ENCODE measurements around the gene DIP2C. TPM values are rescaled to one million over a fixed set of nuclear protein-coding genes. Genes with fewer than 3 reads are reported as not detected.
"Not testable (repeated sequence)": the region's sequence is repeated elsewhere in the genome, so short reads cannot be mapped to it uniquely, and the experiment has no call there.

The DIP2C gene
- total RNA-seq, 1 donor from 2014 or later = 30.8 TPM

DNA sequence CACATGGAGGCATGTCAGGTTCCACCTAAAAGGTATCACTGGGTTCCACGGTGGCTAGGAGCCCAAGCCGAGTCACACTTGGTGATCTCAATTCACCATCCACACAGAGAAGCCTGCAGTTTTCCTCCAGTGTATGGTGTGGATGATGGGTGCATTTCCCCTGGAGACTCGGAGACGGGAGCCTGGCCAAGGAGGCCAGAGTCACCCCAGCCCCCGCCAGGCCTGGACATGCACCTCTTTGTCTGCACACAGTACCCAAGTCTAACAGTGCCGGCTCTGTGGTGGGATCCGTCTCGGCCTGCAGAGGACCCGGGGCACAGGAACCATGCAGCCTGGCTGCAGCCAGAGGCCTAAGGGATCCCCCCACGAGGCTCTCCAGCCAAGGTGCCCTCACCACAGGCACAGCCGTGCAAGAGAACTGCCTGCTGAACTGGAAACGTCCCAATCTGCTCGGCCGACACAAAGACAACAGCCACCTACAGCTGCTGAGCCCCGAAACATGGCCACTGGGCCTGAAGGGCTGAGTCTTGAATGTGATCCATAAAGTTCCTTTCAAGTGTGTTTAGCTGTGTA, 75.2 kb downstream of the DIP2C start:
- Histone ChIP-seq H3K27me3 (ENCODE audit: low read depth) (no peaks in the 10 kb centered on the region), H3K4me3 (no peak overlapping the region), H3K4me1 (peaks cover 83% of the 10 kb centered on the region), H3K36me3 (no peaks in the 10 kb centered on the region), H3K9me3 (replicated peaks) (no peaks in the 10 kb centered on the region), H3K27ac (replicated peaks) (peak overlapping the region; percentile 72)
- TF ChIP-seq, protein P1, sequence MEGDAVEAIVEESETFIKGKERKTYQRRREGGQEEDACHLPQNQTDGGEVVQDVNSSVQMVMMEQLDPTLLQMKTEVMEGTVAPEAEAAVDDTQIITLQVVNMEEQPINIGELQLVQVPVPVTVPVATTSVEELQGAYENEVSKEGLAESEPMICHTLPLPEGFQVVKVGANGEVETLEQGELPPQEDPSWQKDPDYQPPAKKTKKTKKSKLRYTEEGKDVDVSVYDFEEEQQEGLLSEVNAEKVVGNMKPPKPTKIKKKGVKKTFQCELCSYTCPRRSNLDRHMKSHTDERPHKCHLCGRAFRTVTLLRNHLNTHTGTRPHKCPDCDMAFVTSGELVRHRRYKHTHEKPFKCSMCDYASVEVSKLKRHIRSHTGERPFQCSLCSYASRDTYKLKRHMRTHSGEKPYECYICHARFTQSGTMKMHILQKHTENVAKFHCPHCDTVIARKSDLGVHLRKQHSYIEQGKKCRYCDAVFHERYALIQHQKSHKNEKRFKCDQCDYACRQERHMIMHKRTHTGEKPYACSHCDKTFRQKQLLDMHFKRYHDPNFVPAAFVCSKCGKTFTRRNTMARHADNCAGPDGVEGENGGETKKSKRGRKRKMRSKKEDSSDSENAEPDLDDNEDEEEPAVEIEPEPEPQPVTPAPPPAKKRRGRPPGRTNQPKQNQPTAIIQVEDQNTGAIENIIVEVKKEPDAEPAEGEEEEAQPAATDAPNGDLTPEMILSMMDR (IDR thresholded peaks at IDR 0.05; ENCODE audit: borderline replicate concordance) = no peak
- DNase-seq = no peak
- intact Hi-C loops (cut with micrococcal nuclease) = loop anchor here (10.0 kb wide), 1 partner anchor 61 kb away; no protein-coding TSS in a partner anchor

DNA sequence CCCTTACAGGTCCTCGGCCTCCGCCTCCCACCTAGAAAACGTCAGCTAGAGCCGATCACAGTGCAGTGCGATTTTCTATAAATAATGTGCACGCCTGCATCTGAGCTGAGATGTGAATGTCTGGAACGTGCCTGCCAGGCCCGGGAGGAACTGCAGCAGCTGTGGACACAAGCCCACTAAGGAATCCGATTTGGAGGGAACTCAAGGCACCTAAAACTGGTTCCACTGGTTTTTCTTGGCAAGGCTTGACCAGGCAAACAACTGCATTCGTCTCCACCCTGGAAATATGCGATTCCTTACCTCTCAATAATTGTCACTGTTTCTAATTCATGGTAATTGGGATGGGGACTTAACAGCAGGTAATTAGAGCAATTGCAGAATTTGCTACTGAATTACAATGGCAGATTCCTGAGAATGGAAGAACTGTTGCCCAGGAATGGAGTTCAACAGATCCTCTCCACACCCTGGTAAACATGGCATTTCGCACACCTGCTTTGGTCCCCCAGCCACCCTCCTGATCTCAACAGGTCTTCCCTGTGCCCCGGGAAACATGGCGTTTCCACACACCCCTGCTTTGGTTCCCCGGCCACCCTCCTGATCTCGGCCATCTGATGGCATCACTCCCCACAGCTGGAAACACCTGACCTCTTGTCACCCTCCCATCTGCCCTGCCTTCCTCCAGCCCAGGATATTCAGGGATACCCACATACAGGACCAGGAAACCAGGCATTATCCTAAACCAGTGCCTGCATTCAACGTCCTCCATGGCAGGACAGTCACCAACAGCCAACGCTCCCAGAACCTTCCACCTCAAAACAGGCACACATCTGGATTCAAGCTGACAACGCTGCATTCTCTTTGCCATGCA, 76.0 kb downstream of the DIP2C start:
- Histone ChIP-seq H3K9me3 (replicated peaks) (no peaks in the 10 kb centered on the region), H3K36me3 (no peaks in the 10 kb centered on the region), H3K4me3 (peak overlapping the region; percentile 20), H3K27ac (replicated peaks) (peak overlapping the region; percentile 72), H3K4me1 (peaks cover 80% of the 10 kb centered on the region), H3K27me3 (ENCODE audit: low read depth) (no peaks in the 10 kb centered on the region)
- DNase-seq = peak; percentile 47
- TF ChIP-seq, protein P1 (IDR thresholded peaks at IDR 0.05; ENCODE audit: borderline replicate concordance) = no peak
- intact Hi-C loops (cut with micrococcal nuclease) = loop anchor here (10.0 kb wide), 1 partner anchor 61 kb away; no protein-coding TSS in a partner anchor

DNA sequence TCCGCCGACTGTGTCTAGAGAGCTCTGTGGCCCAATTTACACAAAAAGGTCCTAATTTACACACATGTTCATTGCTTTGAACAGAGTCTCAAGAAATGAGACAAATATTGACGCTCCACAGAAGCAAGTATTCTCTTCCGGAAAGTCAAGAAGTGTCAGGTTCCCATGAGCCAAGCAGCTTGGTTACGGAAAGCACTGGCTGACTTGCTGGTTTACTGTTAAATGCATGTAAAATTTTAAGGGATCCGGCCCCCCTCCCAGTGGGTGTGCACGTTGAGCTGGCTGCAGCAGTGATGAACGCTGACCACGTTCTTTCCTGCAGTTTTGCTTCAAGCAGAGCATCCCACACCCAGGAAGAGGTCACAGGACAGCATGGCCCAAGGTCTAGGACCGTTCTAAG, 76.8 kb downstream of the DIP2C start:
- TF ChIP-seq, protein P1 (IDR thresholded peaks at IDR 0.05; ENCODE audit: borderline replicate concordance) = no peak
- peak overlapping the region; percentile 20 for H3K4me3 ChIP-seq
- no peaks in the 10 kb centered on the region for H3K9me3 ChIP-seq (replicated peaks)
- H3K4me1 ChIP-seq = peaks cover 73% of the 10 kb centered on the region
- no peak for DNase-seq
- peak overlapping the region; percentile 72 for H3K27ac ChIP-seq (replicated peaks)
- intact Hi-C loops (cut with micrococcal nuclease) = loop anchor here (10.0 kb wide), 1 partner anchor 62 kb away; no protein-coding TSS in a partner anchor
- no peaks in the 10 kb centered on the region for H3K36me3 ChIP-seq
- H3K27me3 ChIP-seq (ENCODE audit: low read depth) = no peaks in the 10 kb centered on the region

DNA sequence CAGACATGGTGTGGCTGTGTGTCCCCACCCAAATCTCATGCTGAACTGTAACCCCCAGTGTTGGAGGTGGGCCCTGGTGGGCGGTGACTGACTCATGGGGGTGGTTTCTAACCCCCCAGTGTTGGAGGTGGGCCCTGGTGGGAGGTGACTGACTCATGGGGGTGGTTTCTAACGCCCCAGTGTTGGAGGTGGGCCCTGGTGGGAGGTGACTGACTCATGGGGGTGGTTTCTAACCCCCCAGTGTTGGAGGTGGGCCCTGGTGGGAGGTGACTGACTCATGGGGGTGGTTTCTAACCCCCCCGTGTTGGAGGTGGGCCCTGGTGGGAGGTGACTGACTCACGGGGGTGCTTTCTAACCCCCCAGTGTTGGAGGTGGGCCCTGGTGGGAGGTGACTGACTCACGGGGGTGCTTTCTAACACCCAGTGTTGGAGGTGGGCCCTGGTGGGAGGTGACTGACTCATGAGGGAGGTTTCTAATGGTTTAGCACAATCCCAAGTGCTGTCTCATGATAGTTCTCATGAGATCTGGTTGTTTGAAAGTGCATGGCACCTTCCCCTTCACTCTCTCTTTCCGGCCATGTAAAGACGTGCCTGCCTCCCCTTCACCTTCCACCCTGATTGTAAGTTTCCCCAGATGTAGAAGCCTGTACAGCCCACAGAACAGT, 78.7 kb downstream of the DIP2C start:
- not testable (repeated sequence) for H3K9me3 ChIP-seq (replicated peaks); DNase-seq; H3K4me3 ChIP-seq; H3K27me3 ChIP-seq (ENCODE audit: low read depth); H3K36me3 ChIP-seq
- intact Hi-C loops (cut with micrococcal nuclease) = loop anchor here (10.0 kb wide), 1 partner anchor 64 kb away; no protein-coding TSS in a partner anchor
- Histone ChIP-seq H3K4me1 (peaks cover 73% of the 10 kb centered on the region), H3K27ac (replicated peaks) (peak overlapping the region; percentile 52)

DNA sequence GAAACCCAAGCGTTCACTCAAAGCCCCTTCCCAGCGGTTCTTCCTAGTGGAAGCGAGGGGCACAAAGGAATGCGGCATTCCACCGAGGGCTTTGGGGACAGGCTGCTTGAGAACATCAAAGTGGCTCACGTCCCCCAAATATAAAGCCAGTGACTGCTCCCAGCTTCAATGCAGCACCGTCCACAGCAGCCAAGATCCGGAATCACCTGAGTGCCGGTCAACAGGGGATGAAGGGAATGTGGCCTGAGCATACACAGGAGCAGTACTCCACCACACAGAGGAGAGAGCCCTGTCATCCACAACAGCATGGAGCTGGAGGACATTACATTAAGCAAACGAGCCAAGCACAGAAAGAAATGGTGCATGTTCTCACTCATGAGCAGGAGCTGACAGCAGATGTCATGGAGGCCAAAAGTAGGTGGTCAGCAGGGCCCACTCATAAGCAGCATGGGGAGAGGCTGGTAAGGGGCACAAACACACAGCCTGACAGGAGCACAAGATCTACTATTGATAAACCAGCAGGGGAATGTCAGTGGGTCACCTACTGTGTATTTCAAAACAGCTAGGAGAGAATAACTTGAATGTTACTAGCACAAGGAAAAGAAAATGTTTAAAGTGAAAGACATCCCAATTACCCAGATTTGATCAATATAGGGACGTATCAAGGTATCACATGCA, 79.5 kb downstream of the DIP2C start:
- DNase-seq = no peak
- Histone ChIP-seq H3K4me1 (peaks cover 70% of the 10 kb centered on the region), H3K27me3 (ENCODE audit: low read depth) (no peaks in the 10 kb centered on the region), H3K9me3 (replicated peaks) (no peaks in the 10 kb centered on the region), H3K4me3 (no peak overlapping the region), H3K27ac (replicated peaks) (peak overlapping the region; percentile 52), H3K36me3 (no peaks in the 10 kb centered on the region)
- intact Hi-C loops (cut with micrococcal nuclease) = loop anchor here (10.0 kb wide), 1 partner anchor 65 kb away; no protein-coding TSS in a partner anchor
- TF ChIP-seq, protein P1 (IDR thresholded peaks at IDR 0.05; ENCODE audit: borderline replicate concordance) = no peak
